HG02642 (cell line): ENCODE data around the gene C7.
"Not testable (repeated sequence)": the region's sequence is repeated elsewhere in the genome, so short reads cannot be mapped to it uniquely, and the experiment has no call there.

Experiments used
- ATAC-seq: cut with Tn5 transposase; IDR thresholded peaks from one replicate; pipeline ENCODE4 v1.9.1; 2021; ENCODE audit warnings: mild to moderate bottlenecking; ENCODE audit not compliant: unreplicated experiment, poor library complexity

The C7 gene

DNA sequence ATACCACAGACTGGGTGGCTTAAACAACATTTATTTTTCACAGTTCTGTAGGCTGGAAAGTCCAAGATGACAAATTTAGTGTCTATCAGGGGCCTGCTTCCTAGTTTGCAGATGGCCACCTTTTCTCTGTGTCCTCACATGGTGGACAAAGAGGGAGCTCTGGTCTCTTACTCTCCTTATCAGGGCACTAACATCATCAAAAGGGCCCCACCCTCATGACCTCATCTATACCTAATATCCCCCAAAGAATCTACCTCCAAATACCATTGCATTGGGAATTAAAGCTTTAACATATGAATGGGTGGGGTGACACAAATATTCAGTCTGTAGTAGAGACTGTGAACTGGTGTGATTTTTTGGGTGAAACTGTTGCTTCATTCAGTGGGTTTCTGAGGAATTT, 78.1 kb downstream of the C7 start:
- ATAC-seq = no peak

DNA sequence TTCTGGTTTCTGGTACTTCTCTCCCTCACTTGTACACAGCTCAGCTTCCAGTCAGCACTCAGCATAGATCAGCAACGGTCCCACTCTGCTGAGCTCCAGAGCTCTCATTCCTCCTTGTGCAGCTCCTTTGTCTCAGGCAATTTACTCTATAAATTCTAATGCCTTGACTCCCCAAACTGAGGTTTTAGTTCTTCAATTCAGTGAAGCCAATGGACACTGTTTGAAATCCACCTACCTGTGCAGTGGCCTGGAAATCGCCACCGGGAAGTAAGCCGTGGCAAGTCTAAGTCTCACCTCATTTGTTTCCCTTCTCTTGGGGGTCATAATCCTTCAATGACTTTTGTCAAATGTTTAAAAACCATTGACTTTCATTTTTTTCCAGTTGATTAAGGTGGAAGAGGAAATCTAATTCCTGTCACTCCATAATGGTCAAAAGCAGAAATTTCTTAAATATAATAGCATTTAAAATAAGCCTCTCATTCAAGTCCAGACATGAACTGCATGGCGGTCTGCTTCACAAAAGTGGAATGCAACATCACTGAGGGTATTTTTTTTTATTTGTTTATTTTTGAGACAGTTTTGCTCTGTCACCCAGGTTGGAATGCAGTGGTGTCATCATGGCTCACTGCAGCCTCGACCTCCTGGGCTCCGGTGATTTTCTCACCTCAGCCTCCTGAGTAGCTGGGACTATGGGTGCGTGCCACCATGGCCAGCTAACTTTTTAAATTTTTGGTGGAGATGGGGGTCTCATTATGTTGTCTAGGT, 79.6 kb downstream of the C7 start:
- ATAC-seq = no peak

GRCh38 chr5:40991168-40991980, 82.1 kb downstream of the C7 start:
- ATAC-seq = no peak

DNA sequence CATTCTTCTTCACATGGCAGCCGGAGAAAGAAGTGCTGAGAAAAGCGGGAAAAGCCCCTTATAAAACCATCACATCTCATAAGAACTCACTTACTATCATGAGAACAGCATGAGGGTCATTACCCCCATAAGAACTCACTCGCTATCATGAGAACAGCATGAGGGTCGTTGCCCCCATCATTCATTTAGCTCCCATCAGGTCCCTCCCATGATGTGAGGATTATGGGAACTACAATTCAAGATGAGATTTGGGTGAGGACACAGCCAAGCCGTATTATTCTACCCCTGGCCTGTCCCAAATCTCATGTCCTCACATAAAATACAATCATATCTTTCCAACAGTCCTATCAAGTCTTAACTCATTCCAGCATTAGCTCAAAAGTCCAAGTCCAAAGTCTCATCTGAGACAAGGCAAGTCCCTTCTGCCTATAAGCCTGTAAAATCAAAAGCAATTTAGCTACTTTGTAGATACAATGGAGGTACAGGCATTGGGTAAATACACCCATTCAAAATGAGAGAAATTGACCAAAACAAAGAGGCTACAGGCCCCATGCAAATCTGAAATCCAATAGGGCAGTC, 82.8 kb downstream of the C7 start:
- no peak for ATAC-seq

GRCh38 chr5:40995801-40996586, 86.7 kb downstream of the C7 start:
- no peak for ATAC-seq

DNA sequence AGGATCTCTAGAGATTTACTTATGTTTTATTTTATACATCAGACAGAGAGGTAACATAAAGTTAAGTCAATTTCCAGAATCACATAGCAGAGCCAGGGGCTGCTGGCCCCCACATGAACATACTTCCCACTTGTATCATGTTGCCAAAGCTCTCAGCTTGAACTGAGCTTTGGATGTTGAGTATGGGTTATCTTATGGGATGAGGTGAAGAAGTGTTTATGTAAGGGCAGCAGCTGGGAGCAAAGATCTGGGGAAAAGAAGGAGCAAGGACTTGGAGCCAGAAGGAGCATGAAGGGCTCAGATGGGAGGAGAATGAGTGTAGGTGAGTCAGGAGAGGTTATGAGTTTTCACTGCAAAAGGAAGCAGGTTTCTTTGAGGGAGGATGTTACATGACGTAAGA, 89.8 kb downstream of the C7 start:
- no peak for ATAC-seq

GRCh38 chr5:40999966-41000365, 90.7 kb downstream of the C7 start:
- no peak for ATAC-seq

GRCh38 chr5:41003670-41004376, 94.5 kb downstream of the C7 start:
- no peak for ATAC-seq

DNA sequence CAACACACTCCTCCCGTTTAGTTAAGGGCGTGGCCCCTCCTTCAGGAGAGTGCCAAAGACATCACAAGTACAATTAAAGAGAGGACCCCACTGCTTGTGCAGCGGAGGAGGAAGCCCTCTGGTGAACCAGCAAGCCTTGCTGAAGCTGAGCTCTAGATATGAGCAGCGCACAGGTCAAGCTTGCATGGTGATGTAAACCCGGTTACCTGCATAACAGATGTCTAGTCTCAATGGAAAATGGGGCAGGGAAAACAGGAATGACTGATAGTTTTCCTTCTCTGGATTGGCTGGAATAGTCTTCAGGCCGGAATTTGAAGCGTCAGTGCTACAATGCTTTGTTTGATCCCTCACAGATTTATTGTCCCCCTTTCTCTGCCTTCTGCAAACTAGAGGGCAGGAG, 95.6 kb downstream of the C7 start:
- ATAC-seq = no peak

- ATAC-seq = no peak
Measured at GRCh38 chr5:41009232-41009631, 99.9 kb downstream of the C7 start.

DNA sequence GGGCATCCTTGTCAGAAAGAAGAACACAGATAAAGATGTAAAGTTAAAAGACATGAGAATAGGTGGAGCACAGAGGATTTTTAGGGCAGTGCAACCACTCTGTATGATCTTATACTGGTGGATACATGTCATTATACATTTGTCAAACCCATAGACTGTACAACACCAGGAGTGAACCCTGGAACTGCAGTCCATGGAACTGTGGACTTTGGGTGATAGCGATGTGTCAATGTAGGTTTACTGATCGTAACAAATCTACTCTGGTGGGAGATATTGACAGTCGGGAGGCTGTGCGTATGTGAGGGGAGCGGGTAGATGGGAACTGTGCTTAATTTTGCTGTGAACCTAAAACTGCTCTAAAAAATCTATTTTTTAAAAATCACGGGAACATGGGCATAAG, 101.3 kb downstream of the C7 start:
- no peak for ATAC-seq

DNA sequence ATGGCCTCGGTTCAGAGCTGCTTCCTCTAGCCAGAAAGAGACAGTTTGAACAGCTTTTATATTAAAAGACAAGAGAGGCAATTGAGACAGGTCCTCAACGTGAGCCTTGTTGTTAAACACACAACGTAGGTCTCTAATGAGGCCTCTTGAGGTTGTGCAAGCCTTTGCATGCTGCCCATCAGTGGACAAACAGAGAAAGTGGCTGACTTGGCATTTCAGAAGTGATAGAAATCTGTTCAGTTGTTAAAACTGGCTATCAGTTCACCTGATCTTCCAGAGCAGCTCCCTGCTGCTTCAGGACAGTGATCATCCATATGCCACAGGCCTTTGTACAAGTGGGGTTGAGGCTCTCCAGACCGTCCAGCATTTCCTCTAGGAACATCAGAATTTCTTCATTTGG, 103.0 kb downstream of the C7 start:
- no peak for ATAC-seq

GRCh38 chr5:41022600-41022999, 113.3 kb downstream of the C7 start:
- ATAC-seq = not testable (repeated sequence)
